ENCODE results near the gene CCDC171. TPM values are rescaled to one million over a fixed set of nuclear protein-coding genes. Genes with fewer than 3 reads are reported as not detected.

Gene CCDC171
- total RNA-seq, 6 experiments from 2014 or later, result 0.42 to 0.80 (median 0.45) TPM

- H3K4me1 ChIP-seq, result no peaks in the 10 kb centered on the region
- WGBS (ENCODE audit: insufficient coverage, low coverage, low lambda C conversion rate, missing lambda C conversion rate), result 100% methylated on average over 2 of the region's 2 CpGs
- no peak for ATAC-seq
- TF ChIP-seq CTCF (IDR thresholded peaks at IDR 0.05) (no peak), POLR2A (IDR thresholded peaks at IDR 0.05) (no peak)
- no peak for DNase-seq
- H3K9me3 ChIP-seq, result no peaks in the 10 kb centered on the region
- no peak overlapping the region for H3K4me3 ChIP-seq
- no peaks in the 10 kb centered on the region for H3K36me3 ChIP-seq
- no peak overlapping the region for H3K27ac ChIP-seq
- intact Hi-C loops (cut with DNase I), result no loop called here
- H3K27me3 ChIP-seq, result no peaks in the 10 kb centered on the region
Measured at GRCh38 chr9:15843931-15844330, 291.1 kb downstream of the CCDC171 start.

- Histone ChIP-seq H3K4me3 (no peak overlapping the region), H3K27ac (no peak overlapping the region), H3K9me3 (no peaks in the 10 kb centered on the region), H3K36me3 (no peaks in the 10 kb centered on the region), H3K4me1 (no peaks in the 10 kb centered on the region), H3K27me3 (no peaks in the 10 kb centered on the region)
- WGBS (ENCODE audit: insufficient coverage, low coverage, low lambda C conversion rate, missing lambda C conversion rate), result 83% methylated on average over 6 of the region's 6 CpGs
- DNase-seq (no peak), ATAC-seq (no peak)
- intact Hi-C loops (cut with DNase I), result no loop called here
- no peak for TF ChIP-seq POLR2A (IDR thresholded peaks at IDR 0.05)
- no peak for TF ChIP-seq CTCF (IDR thresholded peaks at IDR 0.05)
Measured at GRCh38 chr9:15846611-15847010, 293.8 kb downstream of the CCDC171 start.

GRCh38 chr9:15849871-15850270 is 297.0 kb downstream of the CCDC171 start:
- Histone ChIP-seq H3K27me3 (no peaks in the 10 kb centered on the region), H3K4me1 (no peaks in the 10 kb centered on the region), H3K9me3 (no peaks in the 10 kb centered on the region), H3K4me3 (no peak overlapping the region), H3K36me3 (no peaks in the 10 kb centered on the region), H3K27ac (no peak overlapping the region)
- intact Hi-C loops (cut with DNase I), result no loop called here
- whole genome bisulfite sequencing (ENCODE audit: insufficient coverage, low coverage, low lambda C conversion rate, missing lambda C conversion rate), result 74% methylated on average over 1 of the region's 1 CpG
- TF ChIP-seq CTCF (IDR thresholded peaks at IDR 0.05), result no peak
- TF ChIP-seq POLR2A (IDR thresholded peaks at IDR 0.05), result no peak
- DNase-seq (no peak), ATAC-seq (no peak)

- no peak for DNase-seq
Measured at GRCh38 chr9:15851766-15852165, 298.9 kb downstream of the CCDC171 start.

More at GRCh38 chr9:15851766-15852165, 298.9 kb downstream of the CCDC171 start:
- WGBS (ENCODE audit: insufficient coverage, low coverage, low lambda C conversion rate, missing lambda C conversion rate), result 58% methylated on average over 2 of the region's 2 CpGs
- H3K36me3 ChIP-seq, result no peaks in the 10 kb centered on the region
- no peak overlapping the region for H3K27ac ChIP-seq
- H3K4me1 ChIP-seq, result no peaks in the 10 kb centered on the region
- intact Hi-C loops (cut with DNase I), result no loop called here
- no peak for ATAC-seq
- no peaks in the 10 kb centered on the region for H3K27me3 ChIP-seq
- no peaks in the 10 kb centered on the region for H3K9me3 ChIP-seq
- H3K4me3 ChIP-seq, result no peak overlapping the region
- TF ChIP-seq CTCF (IDR thresholded peaks at IDR 0.05), result no peak

Data from right lobe of liver (tissue), 6 donors.